Upper lobe of left lung (tissue), 4 donors: ENCODE results near the gene PLEKHA4.

Source experiments
- CTCF ChIP-seq, 6 experiments: fragments of 450-650 bp in 4 of 6; fragments of 200-600 bp in 2 of 6; sonication (generic) in 2 of 6; IDR thresholded peaks; one replicate each; pipeline ENCODE4 v1.5.1; 2016 to 2019; ENCODE audit warnings: antibody characterized with exemption in 6 of 6
- EP300 ChIP-seq, 4 donors: sonication (generic); formaldehyde crosslinking; IDR thresholded peaks; one replicate each; pipeline ENCODE4 v1.5.1; 2017; ENCODE audit warnings: antibody characterized with exemption in 4 of 4, control low read depth in 2 of 4
- POLR2AphosphoS5 ChIP-seq, 2 donors: sonication (generic); formaldehyde crosslinking; IDR thresholded peaks; one replicate each; pipeline ENCODE4 v1.5.1; 2017; ENCODE audit warnings: antibody characterized with exemption in 2 of 2

DNA sequence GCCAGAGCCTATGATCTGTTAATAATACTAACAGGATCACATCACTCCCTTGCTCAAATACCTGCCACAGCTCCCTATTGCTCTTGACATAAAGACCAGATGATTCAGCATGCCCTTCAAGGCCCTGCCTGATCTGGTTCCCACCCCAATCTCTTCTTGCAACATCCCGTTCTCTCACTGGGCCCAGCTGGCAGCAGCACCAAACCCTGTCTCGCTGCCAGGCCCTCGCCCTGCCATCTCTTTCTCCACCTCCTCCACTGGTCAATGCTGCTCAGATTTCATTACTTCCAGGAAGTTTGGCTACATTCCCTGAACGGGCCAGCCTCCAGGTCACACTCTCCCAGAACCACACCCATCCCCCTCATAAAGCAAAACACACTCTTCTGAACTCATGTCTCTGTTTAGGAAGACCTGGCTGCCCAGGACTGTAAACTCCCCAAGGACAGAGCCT lies 49.0 kb downstream of the PLEKHA4 start:
- TF ChIP-seq CTCF (IDR thresholded peaks at IDR 0.05) (no peak), POLR2AphosphoS5 (IDR thresholded peaks at IDR 0.05) (peak; percentile 84), EP300 (IDR thresholded peaks at IDR 0.05) (peak in 2 of 4 donors; percentile 16 to 86)
